SU-DHL-6 (cell line): ENCODE data around the gene GNAT2.
A peak's percentile ranks its signal among the peaks of the same experiment; 100 is the strongest.

Source experiments
- H2AFZ ChIP-seq: fragments of 200-600 bp; sonication (generic); 2 replicates; pipeline ENCODE4 v1.6.1; 2014; ENCODE audit warnings: low read depth, mild to moderate bottlenecking, moderate library complexity, mixed read lengths, antibody characterized with exemption, low read length; ENCODE audit not compliant: severe bottlenecking
- H3F3A ChIP-seq: fragments of 200-600 bp; shearing (Covaris generic); 2 replicates; pipeline ENCODE4 v1.6.0; 2016; ENCODE audit warnings: antibody characterized with exemption, mild to moderate bottlenecking; ENCODE audit not compliant: insufficient read depth
- H3K27ac ChIP-seq: fragments of 200-600 bp; sonication (generic); 2 replicates; pipeline ENCODE4 v1.5.1; 2016; ENCODE audit warnings: low read depth, mild to moderate bottlenecking, low read length, moderate library complexity, mixed read lengths
- H3K27me3 ChIP-seq: fragments of 200-600 bp; sonication (generic), shearing (Covaris generic); 2 replicates; pipeline ENCODE4 v1.6.0; 2014; ENCODE audit warnings: mild to moderate bottlenecking, low read length
- H3K36me3 ChIP-seq: fragments of 200-600 bp; sonication (generic); 2 replicates; pipeline ENCODE4 v1.6.1; 2014; ENCODE audit warnings: mild to moderate bottlenecking, low read length, mixed read lengths
- H3K4me2 ChIP-seq: fragments of 300-600, 200-600 bp; shearing (Covaris generic), sonication (generic); 2 replicates; pipeline ENCODE4 v1.6.0; 2014; ENCODE audit warnings: low read length, low read depth, mild to moderate bottlenecking; ENCODE audit not compliant: poor library complexity, severe bottlenecking
- H3K4me3 ChIP-seq: fragments of 200-600 bp; sonication (generic); 2 replicates; pipeline ENCODE4 v1.5.1; 2014; ENCODE audit warnings: antibody characterized with exemption, low read length, mild to moderate bottlenecking, mixed read lengths; ENCODE audit not compliant: insufficient read depth, poor library complexity, severe bottlenecking
- H3K79me2 ChIP-seq: fragments of 200-600 bp; sonication (generic); 2 replicates; pipeline ENCODE4 v1.6.1; 2014; ENCODE audit warnings: mild to moderate bottlenecking, low read length, moderate library complexity; ENCODE audit not compliant: insufficient read depth
- H3K9ac ChIP-seq: fragments of 200-600 bp; sonication (generic); 2 replicates; pipeline ENCODE4 v1.7.0; 2014; ENCODE audit warnings: mild to moderate bottlenecking, low read length
- H3K9me2 ChIP-seq: fragments of 200-600 bp; sonication (generic); replicated peaks from 2 replicates; pipeline ENCODE4 v1.6.1; 2014; ENCODE audit warnings: low read length; ENCODE audit not compliant: insufficient read depth
- H3K9me3 ChIP-seq: fragments of 200-600 bp; sonication (generic); 2 replicates; pipeline ENCODE4 v1.6.1; 2014; ENCODE audit warnings: low read length, mixed read lengths; ENCODE audit not compliant: insufficient read depth
- H4K20me1 ChIP-seq: fragments of 200-600 bp; sonication (generic); 2 replicates; pipeline ENCODE4 v1.6.1; 2014; ENCODE audit warnings: low read depth, mild to moderate bottlenecking, antibody characterized with exemption, low read length, moderate library complexity, mixed read lengths
- CTCF ChIP-seq: fragments of 200-600 bp; sonication (generic); IDR thresholded peaks from one replicate; pipeline ENCODE4 v1.5.1; 2017; ENCODE audit warnings: antibody characterized with exemption, mild to moderate bottlenecking, low read length, moderate library complexity; ENCODE audit not compliant: insufficient read depth, poor library complexity, severe bottlenecking
- EZH2phosphoT487 ChIP-seq: fragments of 200-600 bp; sonication (generic), shearing (Covaris generic); conservative IDR thresholded peaks from 2 replicates; pipeline ENCODE4 v1.6.1; 2018; ENCODE audit warnings: mild to moderate bottlenecking, antibody characterized with exemption, low read length, moderate library complexity, mixed read lengths

Gene GNAT2

DNA sequence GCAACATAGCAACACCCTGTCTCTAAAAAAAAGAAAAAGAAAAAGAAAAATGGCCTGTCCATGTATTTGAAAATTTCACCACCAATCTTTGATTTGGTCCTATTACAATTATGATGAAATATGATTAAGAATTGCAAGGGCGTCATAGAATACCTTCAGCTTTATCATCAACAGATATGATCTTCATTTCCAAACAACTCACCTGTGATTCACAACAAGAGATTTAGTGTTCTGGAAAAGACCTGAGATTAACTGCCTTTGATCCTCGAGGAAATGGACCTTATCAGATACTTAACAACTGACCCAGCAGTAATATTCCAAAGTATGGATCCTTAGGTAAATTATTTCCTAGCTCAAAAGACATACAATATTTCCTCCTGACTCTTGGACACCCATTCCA, 33.0 kb upstream of the GNAT2 start:
- no peak for TF ChIP-seq EZH2phosphoT487
- no peak for TF ChIP-seq CTCF
- Histone ChIP-seq H3K4me3 (no peak overlapping the region), H3F3A (no peaks in the 10 kb centered on the region), H3K27me3 (no peaks in the 10 kb centered on the region), H3K27ac (no peak overlapping the region), H3K9me3 (no peaks in the 10 kb centered on the region), H2AFZ (no peak overlapping the region), H3K79me2 (no peaks in the 10 kb centered on the region), H3K4me2 (no peak overlapping the region), H3K9me2 (no peaks in the 10 kb centered on the region), H4K20me1 (no peaks in the 10 kb centered on the region), H3K36me3 (no peaks in the 10 kb centered on the region), H3K9ac (no peak overlapping the region)

GRCh38 chr1:109650609-109651008, 31.2 kb upstream of the GNAT2 start:
- Histone ChIP-seq H3F3A (no peaks in the 10 kb centered on the region), H2AFZ (no peak overlapping the region), H3K27me3 (no peaks in the 10 kb centered on the region), H3K79me2 (no peaks in the 10 kb centered on the region), H3K9ac (no peak overlapping the region), H3K9me2 (no peaks in the 10 kb centered on the region), H3K9me3 (no peaks in the 10 kb centered on the region), H3K36me3 (no peaks in the 10 kb centered on the region), H3K4me3 (no peak overlapping the region), H3K27ac (no peak overlapping the region), H3K4me2 (no peak overlapping the region), H4K20me1 (no peaks in the 10 kb centered on the region)
- TF ChIP-seq EZH2phosphoT487, result no peak
- TF ChIP-seq CTCF, result no peak

DNA sequence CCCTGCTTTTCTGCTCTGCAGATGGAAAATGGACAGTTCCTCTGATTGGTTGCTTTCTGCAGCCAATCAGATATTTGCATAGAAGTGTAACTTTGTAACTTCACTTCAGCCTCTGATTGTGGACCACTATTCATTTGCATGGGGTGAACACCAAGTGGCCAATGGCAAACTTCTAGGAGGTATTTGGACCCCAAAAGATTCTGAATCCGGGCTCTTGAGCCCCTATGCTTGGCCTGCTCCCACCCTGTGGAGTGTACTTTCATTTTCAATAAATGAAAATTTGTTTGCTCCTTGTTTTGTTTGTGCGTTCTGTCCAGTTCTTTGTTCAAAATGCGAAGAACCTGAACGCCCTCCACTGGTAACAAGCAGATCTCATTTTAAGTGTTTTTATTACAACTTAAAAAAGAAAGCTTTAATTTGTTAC, 30.1 kb upstream of the GNAT2 start:
- Histone ChIP-seq H3K4me2 (peak overlapping the region; percentile 39), H3K4me3 (no peak overlapping the region), H3K27me3 (no peaks in the 10 kb centered on the region), H3K9me2 (no peaks in the 10 kb centered on the region), H3K79me2 (no peaks in the 10 kb centered on the region), H3K27ac (no peak overlapping the region), H3F3A (no peaks in the 10 kb centered on the region), H4K20me1 (no peaks in the 10 kb centered on the region), H3K9ac (no peak overlapping the region), H3K36me3 (no peaks in the 10 kb centered on the region), H2AFZ (no peak overlapping the region), H3K9me3 (no peaks in the 10 kb centered on the region)
- TF ChIP-seq EZH2phosphoT487 (no peak), CTCF (peak; percentile 55)
